Suprapubic skin (tissue), 4 donors: ENCODE data around the gene CALML6. TPM values are rescaled to one million over a fixed set of nuclear protein-coding genes. Genes with fewer than 3 reads are reported as not detected.

Experiments
- DNase-seq, 2 donors: peaks; one replicate each; pipeline ENCODE4 v3.0.0-alpha.2; 2019; ENCODE audit warnings: low spot score in 2 of 2
- H3K27ac ChIP-seq: fragments of 200-600 bp; sonication (generic); one replicate; pipeline ENCODE4 v1.5.1; 2019
- H3K27me3 ChIP-seq: fragments of 200-600 bp; sonication (generic); one replicate; pipeline ENCODE4 v1.5.1; 2019
- H3K36me3 ChIP-seq: fragments of 200-600 bp; sonication (generic); one replicate; pipeline ENCODE4 v1.5.1; 2019
- H3K4me1 ChIP-seq: fragments of 200-600 bp; sonication (generic); one replicate; pipeline ENCODE4 v1.5.1; 2019
- H3K4me3 ChIP-seq: fragments of 200-600 bp; sonication (generic); one replicate; pipeline ENCODE4 v1.5.1; 2019; ENCODE audit warnings: mild to moderate bottlenecking
- H3K9me3 ChIP-seq: fragments of 200-600 bp; sonication (generic); one replicate; pipeline ENCODE4 v1.5.1; 2019
- EP300 ChIP-seq: sonication (generic); formaldehyde crosslinking; IDR thresholded peaks from one replicate; pipeline ENCODE4 v1.6.1; 2017; ENCODE audit warnings: antibody characterized with exemption
- POLR2A ChIP-seq, 2 donors: fragments of 450-650 bp; IDR thresholded peaks; one replicate each; pipeline ENCODE4 v1.6.1; 2017; ENCODE audit warnings: antibody characterized with exemption in 2 of 2, mild to moderate bottlenecking in 2 of 2, moderate library complexity in 2 of 2
- POLR2AphosphoS5 ChIP-seq, 3 donors: sonication (generic); formaldehyde crosslinking; IDR thresholded peaks; one replicate each; pipeline ENCODE4 v1.6.1; 2017; ENCODE audit warnings: antibody characterized with exemption in 3 of 3
- WGBS: methylation state at CpG from one replicate; pipeline ENCODE4 v1.1.5; 2018; 5-methylcytosine and 5-hydroxymethylcytosine counted together
- total RNA-seq, 4 donors: library from RNA; depleted of rRNA; stranded (reverse); fragments of >200 nt; gene quantifications; one replicate each; pipeline ENCODE4 v1.1.0, GENCODE V29; 2016
- TF ChIP-seq, protein P1 (sequence below), 2 donors: fragments of 200-600 bp in 1 of 2; fragments of 450-650 bp in 1 of 2; sonication (generic) in 1 of 2; IDR thresholded peaks; one replicate each; pipeline ENCODE4 v1.5.1; 2016 to 2019; ENCODE audit warnings: antibody characterized with exemption in 2 of 2, mild to moderate bottlenecking in 1 of 2, moderate library complexity in 1 of 2

Gene CALML6
- total RNA-seq, 4 donors from 2014 or later, result 0.30 to 3.3 (median 0.81) TPM; not detected in 1

GRCh38 chr1:1959459-1959839 is 44.4 kb downstream of the CALML6 start:
- H3K4me3 ChIP-seq, result no peak overlapping the region
- TF ChIP-seq EP300, result no peak
- TF ChIP-seq, protein P1, sequence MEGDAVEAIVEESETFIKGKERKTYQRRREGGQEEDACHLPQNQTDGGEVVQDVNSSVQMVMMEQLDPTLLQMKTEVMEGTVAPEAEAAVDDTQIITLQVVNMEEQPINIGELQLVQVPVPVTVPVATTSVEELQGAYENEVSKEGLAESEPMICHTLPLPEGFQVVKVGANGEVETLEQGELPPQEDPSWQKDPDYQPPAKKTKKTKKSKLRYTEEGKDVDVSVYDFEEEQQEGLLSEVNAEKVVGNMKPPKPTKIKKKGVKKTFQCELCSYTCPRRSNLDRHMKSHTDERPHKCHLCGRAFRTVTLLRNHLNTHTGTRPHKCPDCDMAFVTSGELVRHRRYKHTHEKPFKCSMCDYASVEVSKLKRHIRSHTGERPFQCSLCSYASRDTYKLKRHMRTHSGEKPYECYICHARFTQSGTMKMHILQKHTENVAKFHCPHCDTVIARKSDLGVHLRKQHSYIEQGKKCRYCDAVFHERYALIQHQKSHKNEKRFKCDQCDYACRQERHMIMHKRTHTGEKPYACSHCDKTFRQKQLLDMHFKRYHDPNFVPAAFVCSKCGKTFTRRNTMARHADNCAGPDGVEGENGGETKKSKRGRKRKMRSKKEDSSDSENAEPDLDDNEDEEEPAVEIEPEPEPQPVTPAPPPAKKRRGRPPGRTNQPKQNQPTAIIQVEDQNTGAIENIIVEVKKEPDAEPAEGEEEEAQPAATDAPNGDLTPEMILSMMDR (IDR thresholded peaks at IDR 0.05), result no peak
- no peak for TF ChIP-seq POLR2AphosphoS5 (IDR thresholded peaks at IDR 0.05)
- TF ChIP-seq POLR2A (IDR thresholded peaks at IDR 0.05), result no peak
- 62% methylated on average over 12 of the region's 12 CpGs for WGBS
- H3K36me3 ChIP-seq, result no peaks in the 10 kb centered on the region
- H3K9me3 ChIP-seq, result no peaks in the 10 kb centered on the region
- H3K27ac ChIP-seq, result no peak overlapping the region
- H3K4me1 ChIP-seq, result peaks cover 14% of the 10 kb centered on the region
- peaks cover 47% of the 10 kb centered on the region for H3K27me3 ChIP-seq
- DNase-seq, result no peak

DNA sequence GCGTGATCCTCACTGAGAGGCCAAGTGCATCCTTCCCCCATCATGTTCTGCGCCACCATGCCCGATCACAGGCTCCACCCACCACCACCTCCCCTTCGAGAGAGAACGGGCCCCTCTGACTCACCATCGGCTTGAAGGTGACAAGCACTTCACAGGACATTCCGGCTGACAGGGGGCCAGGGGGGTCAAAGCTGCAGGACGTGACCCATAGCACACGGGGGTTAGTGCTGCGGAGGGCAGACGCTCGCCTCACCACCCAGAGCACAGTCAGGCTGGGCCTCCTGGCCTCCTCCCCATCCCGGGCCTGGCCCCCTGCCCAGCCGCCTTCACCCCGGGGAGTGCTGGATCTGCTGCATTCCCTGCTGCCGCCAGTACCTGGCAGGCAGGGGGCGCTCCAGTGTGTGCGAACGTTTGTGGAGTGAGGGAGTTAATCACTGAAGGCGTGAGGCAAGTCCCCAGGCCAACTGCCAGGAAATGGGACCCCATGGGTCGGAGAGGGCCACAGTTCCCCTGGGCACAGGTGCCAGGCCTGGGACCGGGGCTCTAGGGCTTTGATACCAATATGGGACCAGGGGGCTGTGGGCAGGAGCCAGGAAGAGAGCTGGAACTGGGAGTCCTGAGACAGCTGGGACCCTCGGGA is 44.9 kb downstream of the CALML6 start:
- 8% methylated on average over 18 of the region's 23 CpGs for WGBS
- peaks cover 14% of the 10 kb centered on the region for H3K4me1 ChIP-seq
- TF ChIP-seq, protein P1 (IDR thresholded peaks at IDR 0.05), result peak; percentile 17 to 86
- no peak for TF ChIP-seq POLR2AphosphoS5 (IDR thresholded peaks at IDR 0.05)
- no peak for TF ChIP-seq POLR2A (IDR thresholded peaks at IDR 0.05)
- no peak for TF ChIP-seq EP300
- peak in 1 of 2 donors; percentile 87 for DNase-seq
- no peaks in the 10 kb centered on the region for H3K36me3 ChIP-seq
- no peak overlapping the region for H3K4me3 ChIP-seq
- H3K27ac ChIP-seq, result no peak overlapping the region
- peaks cover 52% of the 10 kb centered on the region for H3K27me3 ChIP-seq
- H3K9me3 ChIP-seq, result no peaks in the 10 kb centered on the region

- TF ChIP-seq POLR2AphosphoS5 (IDR thresholded peaks at IDR 0.05) (no peak), EP300 (no peak), POLR2A (IDR thresholded peaks at IDR 0.05) (no peak)
- TF ChIP-seq, protein P1 (IDR thresholded peaks at IDR 0.05), result no peak
- 41% methylated on average over 17 of the region's 17 CpGs for WGBS
- H3K27me3 ChIP-seq, result peaks cover 59% of the 10 kb centered on the region
- peaks cover 14% of the 10 kb centered on the region for H3K4me1 ChIP-seq
- no peaks in the 10 kb centered on the region for H3K36me3 ChIP-seq
- no peak for DNase-seq
- H3K9me3 ChIP-seq, result no peaks in the 10 kb centered on the region
- no peak overlapping the region for H3K4me3 ChIP-seq
- H3K27ac ChIP-seq, result no peak overlapping the region
Observed at GRCh38 chr1:1960480-1961196, 45.6 kb downstream of the CALML6 start.

DNA sequence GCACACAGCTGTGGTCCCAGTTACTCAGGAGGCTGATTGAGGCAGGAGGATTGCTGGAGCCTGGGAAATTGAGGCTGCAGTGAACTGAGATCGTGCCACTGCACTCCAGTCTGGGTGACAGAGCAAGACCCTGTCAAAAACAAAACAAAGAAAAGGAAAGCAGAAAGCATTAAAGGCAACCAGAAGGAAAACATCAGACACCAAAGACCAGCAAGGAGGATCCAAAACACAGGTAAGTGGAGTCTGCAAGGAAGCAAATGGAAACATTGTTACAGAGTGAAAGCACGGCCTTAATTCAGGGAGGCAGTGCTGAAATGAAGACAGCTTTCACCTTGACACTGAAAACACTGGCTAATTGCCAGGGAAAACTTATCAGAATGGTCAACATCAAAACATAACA is 47.7 kb downstream of the CALML6 start:
- Histone ChIP-seq H3K36me3 (no peaks in the 10 kb centered on the region), H3K27ac (no peak overlapping the region), H3K9me3 (no peaks in the 10 kb centered on the region), H3K4me3 (no peak overlapping the region), H3K4me1 (peaks cover 14% of the 10 kb centered on the region), H3K27me3 (peaks cover 68% of the 10 kb centered on the region)
- 91% methylated on average over 2 of the region's 2 CpGs for WGBS
- no peak for DNase-seq
- no peak for TF ChIP-seq POLR2AphosphoS5 (IDR thresholded peaks at IDR 0.05)

DNA sequence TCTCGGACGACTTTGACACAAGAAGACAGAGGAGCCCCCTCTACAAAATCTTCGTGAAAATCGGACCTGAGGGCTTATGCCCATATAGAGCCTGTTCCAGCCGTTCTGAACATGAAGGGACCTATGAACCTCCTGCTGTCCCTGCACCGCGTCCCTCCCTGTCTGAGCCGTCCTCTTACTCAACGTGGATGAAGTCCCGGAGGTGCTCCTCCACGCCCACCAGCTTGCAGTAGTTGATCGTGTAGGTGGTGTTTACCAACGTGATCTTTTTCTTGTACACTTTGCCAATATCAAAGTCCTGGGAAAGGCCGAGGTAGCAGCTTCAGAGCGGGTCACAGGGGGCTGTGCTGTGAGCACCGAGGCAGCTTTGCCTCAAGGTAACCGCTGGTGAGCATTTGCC is 48.5 kb downstream of the CALML6 start:
- TF ChIP-seq EP300 (no peak), POLR2A (IDR thresholded peaks at IDR 0.05) (no peak), POLR2AphosphoS5 (IDR thresholded peaks at IDR 0.05) (no peak)
- TF ChIP-seq, protein P1 (IDR thresholded peaks at IDR 0.05), result no peak
- H3K36me3 ChIP-seq, result no peaks in the 10 kb centered on the region
- peaks cover 14% of the 10 kb centered on the region for H3K4me1 ChIP-seq
- no peak overlapping the region for H3K4me3 ChIP-seq
- WGBS, result 76% methylated on average over 16 of the region's 17 CpGs
- no peaks in the 10 kb centered on the region for H3K9me3 ChIP-seq
- H3K27ac ChIP-seq, result no peak overlapping the region
- peaks cover 67% of the 10 kb centered on the region for H3K27me3 ChIP-seq
- DNase-seq, result no peak
